HEK293 (cell line): ENCODE data around the gene GALE.

ENCODE experiments used
- KLF1 ChIP-seq: fragments of 450-650 bp; formaldehyde crosslinking; IDR thresholded peaks from 2 replicates; pipeline ENCODE4 v1.5.1; 2016; ENCODE audit warnings: missing biosample characterization, missing genetic modification characterization
- ZBTB20 ChIP-seq: fragments of 450-650 bp; formaldehyde crosslinking; IDR thresholded peaks from 2 replicates; pipeline ENCODE4 v1.5.1; 2016; ENCODE audit warnings: missing biosample characterization, missing genetic modification characterization
- ZNF202 ChIP-seq: fragments of 450-650 bp; formaldehyde crosslinking; IDR thresholded peaks from 2 replicates; pipeline ENCODE4 v1.5.1; 2016; ENCODE audit warnings: missing biosample characterization, missing genetic modification characterization, borderline replicate concordance
- TF ChIP-seq, protein P1 (sequence below): fragments of 450-650 bp; formaldehyde crosslinking; IDR thresholded peaks from 2 replicates; pipeline ENCODE4 v1.5.1; 2016; ENCODE audit warnings: missing biosample characterization, missing genetic modification characterization
- TF ChIP-seq, protein P2 (sequence below): fragments of 450-650 bp; formaldehyde crosslinking; IDR thresholded peaks from 2 replicates; pipeline ENCODE4 v1.5.1; 2016; ENCODE audit warnings: missing biosample characterization, missing genetic modification characterization

DNA sequence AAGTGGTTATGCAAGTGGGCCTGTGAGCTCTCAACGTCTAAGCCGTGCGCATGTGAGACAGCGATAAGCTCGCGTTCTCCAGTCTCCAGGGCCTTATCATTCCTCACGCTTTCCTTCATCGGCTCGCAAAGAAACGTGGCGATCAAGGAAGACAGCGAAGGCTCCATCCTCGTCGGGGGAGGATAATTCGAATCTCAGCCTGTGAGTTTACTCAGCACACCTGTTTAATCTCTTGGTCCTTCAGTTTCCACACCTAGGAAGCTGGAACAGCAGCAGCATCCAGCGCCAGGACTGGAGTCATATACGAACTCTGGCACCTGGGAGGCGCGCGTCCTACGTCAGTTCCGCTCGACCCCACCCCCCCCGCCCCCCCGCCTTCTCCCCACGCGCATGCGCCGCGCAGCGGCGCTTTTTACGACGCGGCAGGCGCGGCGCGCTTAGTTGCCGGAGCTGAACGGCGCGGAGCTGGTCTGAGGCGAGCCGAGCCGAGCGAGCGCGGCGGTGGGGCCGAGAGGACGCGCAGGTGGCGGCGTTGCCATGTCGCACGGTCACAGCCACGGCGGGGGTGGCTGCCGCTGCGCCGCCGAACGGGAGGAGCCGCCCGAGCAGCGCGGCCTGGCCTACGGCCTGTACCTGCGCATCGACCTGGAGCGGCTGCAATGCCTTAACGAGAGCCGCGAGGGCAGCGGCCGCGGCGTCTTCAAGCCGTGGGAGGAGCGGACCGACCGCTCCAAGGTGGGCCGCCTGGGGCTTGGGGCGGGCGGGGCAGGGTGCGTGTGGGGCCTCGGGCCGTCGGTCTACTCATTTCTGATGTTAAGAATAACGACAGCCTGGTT, 22.4 kb downstream of the GALE start, which contains the start of gene PITHD1:
- TF ChIP-seq, protein P1, sequence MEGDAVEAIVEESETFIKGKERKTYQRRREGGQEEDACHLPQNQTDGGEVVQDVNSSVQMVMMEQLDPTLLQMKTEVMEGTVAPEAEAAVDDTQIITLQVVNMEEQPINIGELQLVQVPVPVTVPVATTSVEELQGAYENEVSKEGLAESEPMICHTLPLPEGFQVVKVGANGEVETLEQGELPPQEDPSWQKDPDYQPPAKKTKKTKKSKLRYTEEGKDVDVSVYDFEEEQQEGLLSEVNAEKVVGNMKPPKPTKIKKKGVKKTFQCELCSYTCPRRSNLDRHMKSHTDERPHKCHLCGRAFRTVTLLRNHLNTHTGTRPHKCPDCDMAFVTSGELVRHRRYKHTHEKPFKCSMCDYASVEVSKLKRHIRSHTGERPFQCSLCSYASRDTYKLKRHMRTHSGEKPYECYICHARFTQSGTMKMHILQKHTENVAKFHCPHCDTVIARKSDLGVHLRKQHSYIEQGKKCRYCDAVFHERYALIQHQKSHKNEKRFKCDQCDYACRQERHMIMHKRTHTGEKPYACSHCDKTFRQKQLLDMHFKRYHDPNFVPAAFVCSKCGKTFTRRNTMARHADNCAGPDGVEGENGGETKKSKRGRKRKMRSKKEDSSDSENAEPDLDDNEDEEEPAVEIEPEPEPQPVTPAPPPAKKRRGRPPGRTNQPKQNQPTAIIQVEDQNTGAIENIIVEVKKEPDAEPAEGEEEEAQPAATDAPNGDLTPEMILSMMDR (tag by site-specific recombination) = no peak
- TF ChIP-seq ZBTB20 (tag by site-specific recombination) (peak; percentile 70), ZNF202 (tag by site-specific recombination) (no peak), KLF1 (no peak)
- TF ChIP-seq, protein P2, sequence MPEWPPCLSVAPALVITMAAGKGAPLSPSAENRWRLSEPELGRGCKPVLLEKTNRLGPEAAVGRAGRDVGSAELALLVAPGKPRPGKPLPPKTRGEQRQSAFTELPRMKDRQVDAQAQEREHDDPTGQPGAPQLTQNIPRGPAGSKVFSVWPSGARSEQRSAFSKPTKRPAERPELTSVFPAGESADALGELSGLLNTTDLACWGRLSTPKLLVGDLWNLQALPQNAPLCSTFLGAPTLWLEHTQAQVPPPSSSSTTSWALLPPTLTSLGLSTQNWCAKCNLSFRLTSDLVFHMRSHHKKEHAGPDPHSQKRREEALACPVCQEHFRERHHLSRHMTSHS (tag by site-specific recombination) = no peak
